ENCODE results near the gene APBA2.

Gene APBA2

GRCh38 chr15:29132735-29133181 is 247.0 kb downstream of the APBA2 start:
- no peak for TF ChIP-seq CTCF (IDR thresholded peaks at IDR 0.05; ENCODE audit: low read depth, low read length, missing control alignments)
- DNase-seq (ENCODE audit: low read depth) = no peak
- H3K4me3 ChIP-seq (ENCODE audit: low read depth, low read length) = no peak overlapping the region

- no peak for TF ChIP-seq CTCF (IDR thresholded peaks at IDR 0.05; ENCODE audit: low read depth, low read length, missing control alignments)
- DNase-seq (ENCODE audit: low read depth) = no peak
- no peak overlapping the region for H3K4me3 ChIP-seq (ENCODE audit: low read depth, low read length)
Observed at GRCh38 chr15:29133321-29133720, 247.5 kb downstream of the APBA2 start.

- no peak for TF ChIP-seq CTCF (IDR thresholded peaks at IDR 0.05; ENCODE audit: low read depth, low read length, missing control alignments)
- DNase-seq (ENCODE audit: low read depth) = no peak
- no peak overlapping the region for H3K4me3 ChIP-seq (ENCODE audit: low read depth, low read length)
Observed at GRCh38 chr15:29133791-29134190, 248.0 kb downstream of the APBA2 start.

GRCh38 chr15:29134239-29134638 is 248.5 kb downstream of the APBA2 start:
- no peak overlapping the region for H3K4me3 ChIP-seq (ENCODE audit: low read depth, low read length)
- DNase-seq (ENCODE audit: low read depth) = no peak
- no peak for TF ChIP-seq CTCF (IDR thresholded peaks at IDR 0.05; ENCODE audit: low read depth, low read length, missing control alignments)

- DNase-seq (ENCODE audit: low read depth) = no peak
- H3K4me3 ChIP-seq (ENCODE audit: low read depth, low read length) = no peak overlapping the region
- TF ChIP-seq CTCF (IDR thresholded peaks at IDR 0.05; ENCODE audit: low read depth, low read length, missing control alignments) = no peak
Observed at GRCh38 chr15:29134641-29135308, 249.0 kb downstream of the APBA2 start.

- H3K4me3 ChIP-seq (ENCODE audit: low read depth, low read length) = no peak overlapping the region
- no peak for DNase-seq (ENCODE audit: low read depth)
- TF ChIP-seq CTCF (IDR thresholded peaks at IDR 0.05; ENCODE audit: low read depth, low read length, missing control alignments) = no peak
Observed at GRCh38 chr15:29135309-29135657, 249.5 kb downstream of the APBA2 start.
